ENCODE results near the gene PLD4.

PLD4 gene

DNA sequence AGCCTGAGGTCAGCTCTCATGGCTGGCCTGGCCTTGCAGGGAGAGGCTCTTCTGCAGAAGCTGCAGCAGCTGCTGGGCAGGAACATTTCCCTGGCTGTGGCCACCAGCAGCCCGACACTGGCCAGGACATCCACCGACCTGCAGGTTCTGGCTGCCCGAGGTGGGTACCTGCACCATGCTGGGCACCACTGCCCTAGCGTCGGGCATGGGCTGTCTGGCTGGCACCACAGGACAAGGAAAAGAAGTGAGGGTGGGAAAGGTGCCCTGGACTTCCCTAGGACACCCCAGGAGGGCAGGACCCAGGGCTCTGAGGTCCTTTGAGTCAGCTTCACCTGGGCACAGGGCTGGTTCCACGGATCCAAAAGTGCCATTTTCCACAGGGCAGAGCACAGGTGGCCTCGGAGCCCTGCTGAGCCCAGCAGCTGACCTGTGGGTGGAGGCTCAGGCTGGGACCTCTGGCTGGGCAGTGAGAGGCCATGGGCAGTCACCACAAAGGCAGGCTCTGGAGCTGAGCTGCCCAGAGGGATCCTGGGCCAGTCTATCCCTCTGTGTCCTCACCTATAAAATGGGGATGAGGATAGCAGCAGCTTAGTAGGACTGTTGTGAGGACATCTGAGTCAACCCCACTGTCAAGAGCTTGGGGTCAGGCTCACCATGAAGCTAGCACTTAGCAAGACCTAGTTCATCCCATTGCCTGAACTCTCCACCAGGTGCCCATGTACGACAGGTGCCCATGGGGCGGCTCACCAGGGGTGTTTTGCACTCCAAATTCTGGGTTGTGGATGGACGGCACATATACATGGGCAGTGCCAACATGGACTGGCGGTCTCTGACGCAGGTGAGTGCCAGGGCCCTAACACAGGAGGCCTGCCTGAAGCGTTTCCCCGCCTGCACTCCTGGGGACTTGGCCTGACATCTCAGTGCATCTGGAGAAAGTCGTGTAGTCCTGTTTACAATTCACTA, 4.9 kb downstream of the PLD4 start:
- DNase-seq = no peak

DNA sequence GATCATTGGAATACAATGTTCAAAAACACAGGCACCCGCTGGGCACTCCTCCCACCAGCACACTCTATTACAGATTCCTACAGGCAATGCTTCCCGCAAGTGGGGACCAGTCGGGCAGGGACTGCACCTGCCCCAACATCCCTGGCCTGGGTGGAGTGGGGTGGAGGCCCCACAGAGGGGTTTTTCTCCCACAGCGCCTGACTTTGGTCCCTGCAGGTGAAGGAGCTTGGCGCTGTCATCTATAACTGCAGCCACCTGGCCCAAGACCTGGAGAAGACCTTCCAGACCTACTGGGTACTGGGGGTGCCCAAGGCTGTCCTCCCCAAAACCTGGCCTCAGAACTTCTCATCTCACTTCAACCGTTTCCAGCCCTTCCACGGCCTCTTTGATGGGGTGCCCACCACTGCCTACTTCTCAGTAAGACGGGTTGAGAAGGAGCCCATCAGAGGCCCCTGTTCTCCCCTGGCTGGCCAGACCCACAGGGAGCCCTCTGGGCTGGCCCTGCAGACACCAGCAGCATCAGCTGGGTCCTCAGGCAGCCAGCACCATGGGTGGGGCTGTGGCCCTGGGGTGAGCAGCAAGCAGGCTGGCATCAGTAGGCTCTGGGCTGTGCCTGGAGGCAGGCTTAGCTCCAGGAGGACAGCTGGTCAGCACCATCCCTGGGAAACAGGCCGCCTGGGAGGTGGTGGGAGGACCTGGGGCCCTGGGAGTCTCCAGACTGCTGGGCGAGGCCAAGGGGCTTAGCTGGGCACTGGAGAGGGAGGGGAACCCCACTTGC, 6.0 kb downstream of the PLD4 start:
- DNase-seq = no peak

DNA sequence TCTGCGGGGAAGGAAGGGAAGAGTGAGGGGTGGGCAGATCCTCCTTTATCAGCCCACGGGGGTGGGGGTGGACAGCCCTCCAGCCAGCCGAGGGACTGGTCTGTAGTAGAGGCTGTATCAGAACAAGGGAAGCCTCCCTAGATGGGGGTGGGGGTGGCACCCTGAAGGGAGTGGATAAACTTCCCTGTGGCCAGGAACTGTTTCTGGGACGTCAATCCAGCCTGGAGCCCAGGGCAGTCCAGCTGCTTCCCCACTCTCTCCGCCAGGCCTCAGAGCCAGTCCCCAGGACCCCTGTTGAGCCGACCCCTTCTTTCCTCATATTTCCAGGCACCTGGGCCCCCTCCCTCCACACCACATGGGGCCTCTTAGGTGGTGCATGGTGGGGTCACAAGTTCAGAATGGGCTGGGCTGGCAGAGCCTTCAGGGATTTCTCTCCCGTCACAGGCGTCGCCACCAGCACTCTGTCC, 6.7 kb downstream of the PLD4 start:
- DNase-seq = no peak

DNA sequence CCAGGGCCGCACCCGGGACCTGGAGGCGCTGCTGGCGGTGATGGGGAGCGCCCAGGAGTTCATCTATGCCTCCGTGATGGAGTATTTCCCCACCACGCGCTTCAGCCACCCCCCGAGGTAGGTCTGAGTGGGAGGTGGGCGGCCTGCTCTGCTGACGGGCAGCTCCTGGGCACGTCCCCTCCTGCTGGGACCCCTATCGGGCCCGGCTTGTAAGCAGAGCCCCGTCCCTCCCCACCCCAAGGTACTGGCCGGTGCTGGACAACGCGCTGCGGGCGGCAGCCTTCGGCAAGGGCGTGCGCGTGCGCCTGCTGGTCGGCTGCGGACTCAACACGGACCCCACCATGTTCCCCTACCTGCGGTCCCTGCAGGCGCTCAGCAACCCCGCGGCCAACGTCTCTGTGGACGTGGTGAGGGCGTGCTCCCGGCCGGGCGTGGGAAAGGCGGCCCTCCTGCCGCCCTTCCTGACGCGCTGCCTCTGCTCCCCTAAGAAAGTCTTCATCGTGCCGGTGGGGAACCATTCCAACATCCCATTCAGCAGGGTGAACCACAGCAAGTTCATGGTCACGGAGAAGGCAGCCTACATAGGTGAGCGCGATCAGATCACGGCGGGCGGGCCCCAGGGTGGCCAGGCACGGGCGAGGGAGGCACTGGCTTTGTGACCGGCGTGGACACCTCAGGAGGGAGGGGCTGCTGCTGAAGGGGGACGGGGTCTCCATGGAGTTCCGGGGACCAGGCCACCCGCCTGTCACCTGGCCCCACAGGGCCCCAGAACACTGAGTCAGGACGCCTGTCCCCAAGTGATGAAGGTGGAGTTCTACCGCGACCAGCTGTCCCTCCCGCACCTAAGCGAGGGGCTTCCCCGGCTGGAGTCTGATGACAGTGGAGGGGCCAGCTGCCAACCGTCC, 7.3 kb downstream of the PLD4 start:
- no peak for DNase-seq

DNA sequence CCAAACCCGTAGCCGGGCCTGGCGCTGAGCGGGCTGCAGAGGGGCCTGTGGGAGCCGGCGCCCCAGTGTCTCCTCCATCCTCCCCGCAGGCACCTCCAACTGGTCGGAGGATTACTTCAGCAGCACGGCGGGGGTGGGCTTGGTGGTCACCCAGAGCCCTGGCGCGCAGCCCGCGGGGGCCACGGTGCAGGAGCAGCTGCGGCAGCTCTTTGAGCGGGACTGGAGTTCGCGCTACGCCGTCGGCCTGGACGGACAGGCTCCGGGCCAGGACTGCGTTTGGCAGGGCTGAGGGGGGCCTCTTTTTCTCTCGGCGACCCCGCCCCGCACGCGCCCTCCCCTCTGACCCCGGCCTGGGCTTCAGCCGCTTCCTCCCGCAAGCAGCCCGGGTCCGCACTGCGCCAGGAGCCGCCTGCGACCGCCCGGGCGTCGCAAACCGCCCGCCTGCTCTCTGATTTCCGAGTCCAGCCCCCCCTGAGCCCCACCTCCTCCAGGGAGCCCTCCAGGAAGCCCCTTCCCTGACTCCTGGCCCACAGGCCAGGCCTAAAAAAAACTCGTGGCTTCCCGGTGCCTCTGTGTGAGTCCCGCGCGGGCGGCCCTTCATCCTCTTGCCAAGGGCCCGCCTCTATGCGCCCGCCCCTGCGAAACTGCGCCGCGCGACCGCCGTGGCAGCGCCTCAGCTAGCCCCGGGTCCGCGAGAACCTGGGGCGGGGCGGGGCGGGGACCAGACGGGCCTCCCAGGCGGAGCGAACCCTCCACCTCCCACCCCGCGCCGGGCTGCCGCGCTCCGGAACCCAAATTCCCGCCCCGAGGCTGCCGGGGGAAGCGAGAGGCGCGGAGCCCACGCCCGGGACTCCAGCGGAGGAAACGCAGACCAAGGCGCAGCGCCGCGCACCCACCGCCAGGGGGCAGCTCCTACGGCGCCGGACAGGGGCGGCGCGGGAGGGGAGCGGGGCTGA, 8.3 kb downstream of the PLD4 start:
- DNase-seq = peak; percentile 88

DNA sequence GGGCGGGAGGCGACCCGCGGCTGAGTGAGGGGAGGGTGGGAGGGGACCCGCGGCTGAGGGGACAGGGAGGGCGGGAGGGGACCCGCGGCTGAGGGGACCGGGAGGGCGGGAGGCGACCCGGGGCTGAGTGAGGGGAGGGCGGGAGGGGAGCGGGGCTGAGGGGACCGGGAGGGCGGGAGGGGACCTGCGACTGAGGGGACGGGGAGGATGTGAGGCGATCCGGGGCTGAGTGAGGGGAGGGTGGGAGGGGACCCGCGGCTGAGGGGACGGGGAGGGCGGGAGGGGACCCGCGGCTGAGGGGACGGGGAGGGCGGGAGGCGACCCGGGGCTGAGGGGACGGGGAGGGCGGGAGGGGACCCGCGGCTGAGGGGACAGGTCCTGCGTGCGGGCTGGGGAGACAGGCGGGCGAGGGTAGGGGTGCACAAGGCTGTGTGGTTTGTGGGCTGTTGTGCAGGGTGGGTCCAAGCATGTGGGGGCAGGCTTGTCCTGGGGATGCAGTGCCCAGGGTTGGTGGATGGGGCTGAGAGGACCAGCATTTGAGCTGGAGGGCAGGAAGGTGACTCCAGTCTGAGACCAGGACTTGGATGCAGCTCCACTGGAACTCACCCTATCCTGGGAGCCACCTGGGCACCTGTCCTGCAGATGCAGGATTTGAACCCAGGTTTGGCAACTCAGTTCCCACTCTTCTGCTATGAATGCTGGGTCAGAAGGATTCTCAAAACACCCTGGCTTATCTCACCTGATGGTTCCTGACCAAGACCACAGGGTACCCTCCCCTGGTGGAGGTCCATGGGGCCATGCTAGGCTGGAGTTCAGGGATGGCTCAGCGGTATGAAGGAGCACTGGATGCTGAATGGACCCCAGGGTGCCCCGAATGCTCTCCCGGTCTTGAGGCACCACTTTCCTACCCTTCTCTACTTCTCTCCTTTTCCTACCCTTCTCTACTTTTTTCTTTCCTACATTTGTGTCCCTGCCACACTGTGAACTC, 9.4 kb downstream of the PLD4 start:
- DNase-seq = no peak

DNA sequence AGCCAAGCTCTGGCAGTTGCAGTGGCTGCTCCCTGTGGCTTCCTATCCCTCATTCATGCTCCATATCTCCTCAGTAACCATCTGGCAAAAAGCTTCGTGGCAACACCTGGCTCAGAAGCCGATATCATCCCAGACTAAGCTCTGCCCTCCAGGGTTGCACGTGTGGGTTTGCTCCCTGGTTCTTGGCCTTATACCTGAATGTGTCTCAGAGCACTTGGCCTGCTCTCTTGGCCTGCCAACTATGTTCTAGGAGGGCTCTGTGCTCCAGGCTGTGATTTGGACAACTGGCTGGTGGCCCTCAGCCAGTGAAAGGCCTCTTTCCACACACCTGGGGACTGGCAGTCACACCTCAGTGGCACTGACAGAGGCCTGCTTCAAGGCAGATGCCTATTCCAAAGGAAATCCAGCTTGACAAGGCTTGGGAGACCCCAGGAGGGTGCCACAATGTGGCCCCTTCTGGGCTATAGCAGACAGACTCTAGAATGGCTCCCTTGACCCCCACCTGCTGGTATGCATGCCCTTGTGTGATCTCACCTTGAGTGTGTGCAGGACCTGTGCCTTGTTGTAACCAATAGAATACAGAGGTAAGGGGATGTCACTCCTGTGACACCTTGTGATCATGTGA, 10.5 kb downstream of the PLD4 start:
- peak; percentile 34 for DNase-seq

DNA sequence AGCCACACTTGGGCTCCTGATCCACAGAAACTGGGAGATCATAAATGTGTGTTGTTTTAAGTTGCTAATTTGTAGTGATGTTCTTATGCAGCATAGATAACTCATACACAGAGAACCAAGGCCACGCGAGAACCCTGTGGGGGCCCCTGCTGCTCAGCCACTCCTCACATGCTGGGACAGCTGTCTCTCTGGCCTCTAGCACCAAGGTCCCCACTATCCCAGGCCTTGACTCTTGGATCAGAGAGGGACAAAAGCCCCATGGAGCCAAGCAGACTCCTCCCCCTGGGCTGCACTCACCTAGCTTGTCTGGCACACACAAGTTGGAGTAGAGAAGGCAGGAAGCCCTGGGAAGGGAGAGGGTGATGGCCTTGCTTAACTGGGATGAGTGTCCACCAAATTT, 11.3 kb downstream of the PLD4 start:
- no peak for DNase-seq

DNA sequence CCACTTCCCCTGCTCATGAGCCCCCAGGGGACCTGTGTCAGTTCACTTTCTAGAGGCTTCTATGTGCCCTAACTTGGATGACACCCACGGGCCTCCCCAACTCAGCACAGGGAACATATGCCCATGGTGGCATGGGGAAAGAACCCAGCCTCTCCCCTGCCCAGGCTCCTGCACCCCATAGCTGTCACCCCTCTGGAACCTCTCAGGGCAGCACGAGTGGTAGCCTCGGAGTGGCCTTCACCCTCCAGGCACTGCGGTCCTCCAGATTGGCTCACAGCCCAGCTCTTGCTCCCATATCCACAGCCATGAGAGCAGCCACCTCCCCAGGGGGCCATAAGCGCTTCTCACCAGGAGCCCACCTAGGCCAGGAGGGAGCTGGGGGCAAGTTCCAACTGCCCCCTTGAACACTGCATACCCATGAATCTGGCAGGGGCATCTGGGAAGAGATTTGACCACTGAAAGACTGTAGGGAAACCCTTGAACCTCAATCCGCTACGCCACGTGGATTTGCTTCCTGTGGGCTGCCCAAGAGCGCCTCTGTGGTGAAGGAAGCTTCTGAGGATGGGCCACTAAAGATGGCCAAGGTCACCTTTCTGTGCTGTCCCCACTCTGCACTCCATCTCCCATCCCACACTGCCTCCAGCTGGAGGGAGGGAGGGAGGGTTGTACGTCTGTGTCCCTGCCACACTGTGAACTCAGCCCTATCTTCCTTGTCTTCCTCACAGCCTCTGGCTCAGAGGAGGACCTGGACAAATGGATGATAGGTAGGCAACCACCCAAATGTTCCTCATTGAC, 11.9 kb downstream of the PLD4 start:
- DNase-seq = no peak

DNA sequence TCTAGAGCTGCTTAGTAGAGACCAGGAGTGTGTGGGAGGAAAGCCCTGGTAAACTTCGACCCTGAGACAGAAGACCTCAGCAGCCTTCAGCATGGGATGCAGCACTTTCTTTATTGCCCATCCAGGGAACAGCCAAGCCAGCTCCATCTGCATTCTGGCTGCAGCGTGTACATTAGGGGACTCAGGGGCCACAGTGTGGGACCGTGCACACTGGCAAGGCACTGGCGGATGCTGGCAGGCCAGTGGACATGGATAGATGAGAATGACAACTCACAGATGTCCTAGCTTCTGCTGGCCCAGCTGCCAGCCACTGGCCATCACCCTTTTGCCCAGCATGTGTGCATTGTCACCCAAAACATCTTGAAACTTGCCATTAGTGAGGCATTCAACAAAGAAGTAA, 12.5 kb downstream of the PLD4 start:
- no peak for DNase-seq

DNA sequence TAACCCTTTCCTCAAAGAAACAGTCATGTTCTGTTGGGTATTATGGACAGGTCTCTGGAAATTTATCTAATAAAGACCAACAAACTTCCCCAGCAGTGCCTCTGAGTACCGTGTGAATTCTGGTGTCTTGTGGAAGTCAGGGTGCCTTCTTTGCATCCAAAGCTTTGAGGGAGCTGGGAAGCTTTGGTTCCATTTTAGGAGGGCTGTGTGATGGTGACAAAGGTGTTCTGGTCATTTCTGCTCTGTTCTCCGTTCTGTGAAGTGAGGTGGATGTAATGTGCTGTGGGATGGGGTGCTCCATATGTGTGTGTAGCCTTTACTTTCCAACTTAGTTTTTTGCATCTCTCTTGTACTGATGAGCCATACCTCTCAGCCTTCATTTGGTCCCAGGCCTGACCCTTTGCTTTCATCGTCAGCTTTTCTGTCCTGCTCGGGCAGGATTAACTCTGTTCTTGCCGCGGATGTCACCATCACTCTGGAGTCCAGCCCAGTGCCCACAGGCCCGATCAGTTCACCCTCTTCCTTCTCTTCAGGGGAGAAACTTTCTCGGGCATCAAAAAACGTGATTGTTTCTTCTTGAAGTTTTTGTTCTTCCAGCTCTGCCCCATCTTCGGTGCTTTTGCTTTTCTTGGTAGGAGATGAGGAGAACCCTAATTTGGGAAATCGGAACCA, 13.2 kb downstream of the PLD4 start:
- DNase-seq = no peak

DNA sequence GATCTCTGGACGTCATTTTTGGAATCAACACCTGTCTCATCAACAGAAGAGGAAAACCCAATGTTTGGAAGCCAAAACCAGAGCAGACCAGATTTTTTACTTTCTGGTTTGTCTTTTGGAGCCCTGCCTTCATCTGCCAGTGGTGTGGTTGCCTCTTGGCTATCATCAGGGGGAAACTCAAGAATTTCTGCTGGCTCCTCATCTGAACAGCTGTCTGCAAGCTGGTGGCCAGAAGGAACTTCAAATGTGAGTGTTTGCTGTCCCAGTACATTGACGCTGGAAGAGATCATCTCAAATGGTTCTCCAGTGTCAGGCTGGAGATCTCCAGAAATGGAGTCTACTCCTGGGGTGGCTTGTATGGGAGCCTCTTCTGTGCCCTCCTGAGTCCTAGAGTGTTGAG, 13.8 kb downstream of the PLD4 start:
- DNase-seq = no peak

DNA sequence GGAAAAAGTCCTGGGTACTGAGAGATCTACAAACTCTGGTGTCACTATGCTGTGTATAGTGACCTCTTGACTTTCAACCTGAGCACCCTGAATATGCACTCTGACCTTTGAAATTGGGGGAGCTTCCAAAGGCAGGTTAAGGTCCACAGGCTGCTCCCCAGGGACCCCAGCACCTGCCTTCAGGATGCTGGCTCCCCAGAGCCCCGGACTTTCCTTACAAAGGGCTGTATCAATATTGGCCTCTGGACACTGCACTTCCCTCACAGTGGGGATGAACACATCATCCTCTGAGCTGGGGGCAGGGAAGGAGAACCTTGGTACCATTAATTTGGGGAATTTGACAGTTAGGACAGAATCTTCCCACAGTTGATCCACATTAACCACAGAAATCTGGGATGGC, 14.3 kb downstream of the PLD4 start:
- DNase-seq = no peak

DNA sequence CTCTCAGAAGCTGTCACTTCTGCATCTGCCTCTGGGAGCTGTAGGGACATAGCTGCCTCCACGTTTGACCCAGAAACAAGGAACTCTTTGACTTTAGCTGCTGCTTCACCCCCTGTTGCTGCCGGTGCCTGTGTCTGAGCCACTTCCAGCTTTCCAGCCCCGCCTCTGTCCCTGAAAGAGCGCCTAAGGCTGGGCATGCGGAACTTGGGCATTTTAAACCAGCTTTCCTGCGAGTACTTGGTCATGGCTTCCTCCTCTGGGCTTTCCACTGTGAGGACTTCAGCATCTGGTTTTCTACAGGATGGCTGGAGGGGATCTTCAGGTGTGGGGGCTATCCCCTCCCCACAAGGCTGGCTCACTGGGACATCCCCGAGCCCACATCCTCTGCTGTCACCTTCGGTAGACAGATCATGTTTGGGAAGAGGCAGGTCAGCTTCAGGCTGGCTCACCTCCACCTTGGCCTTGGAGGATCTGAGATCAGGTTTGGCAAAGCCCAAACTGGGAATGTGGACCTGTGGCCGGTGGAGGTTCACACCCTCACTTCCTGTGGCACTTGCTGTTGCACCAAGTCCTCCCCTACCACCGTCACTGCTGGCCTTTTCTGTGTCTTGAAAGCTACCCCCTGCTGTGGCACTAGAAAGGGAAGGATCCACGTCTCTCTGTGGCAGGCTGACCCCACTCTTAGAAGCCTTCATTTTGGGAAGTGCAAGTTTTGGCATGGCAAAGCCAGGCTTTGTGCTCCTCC, 15.2 kb downstream of the PLD4 start:
- no peak for DNase-seq

DNA sequence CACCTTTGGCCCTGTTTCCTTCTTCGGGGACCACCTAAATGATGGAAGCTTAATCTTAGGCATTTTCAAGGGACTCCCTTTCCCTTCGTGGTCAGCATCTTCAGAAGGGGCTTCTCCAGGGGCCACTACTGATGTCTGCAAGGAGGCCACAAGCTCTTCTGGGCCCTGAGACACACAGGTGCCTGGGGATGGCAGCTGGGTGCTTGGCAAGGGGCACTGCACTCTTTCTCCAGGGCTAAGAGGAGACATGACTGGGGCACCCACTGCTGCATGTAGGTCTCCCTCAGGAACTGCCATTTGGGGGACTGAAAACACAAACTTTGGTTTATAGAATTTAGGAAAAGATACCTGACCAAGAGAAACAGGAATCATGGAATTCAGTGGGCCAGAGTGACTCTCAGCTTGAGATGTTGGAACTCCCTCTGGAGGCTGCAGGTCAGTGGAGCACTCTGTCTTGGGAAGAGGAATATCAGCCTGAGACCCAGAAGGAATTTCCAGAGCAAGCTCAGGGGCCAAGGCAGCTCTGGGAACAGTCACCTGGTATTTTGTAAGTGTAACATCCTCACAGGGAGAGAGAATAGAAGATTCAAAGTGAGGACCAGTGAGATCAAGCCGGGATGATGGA, 16.0 kb downstream of the PLD4 start:
- no peak for DNase-seq

DNA sequence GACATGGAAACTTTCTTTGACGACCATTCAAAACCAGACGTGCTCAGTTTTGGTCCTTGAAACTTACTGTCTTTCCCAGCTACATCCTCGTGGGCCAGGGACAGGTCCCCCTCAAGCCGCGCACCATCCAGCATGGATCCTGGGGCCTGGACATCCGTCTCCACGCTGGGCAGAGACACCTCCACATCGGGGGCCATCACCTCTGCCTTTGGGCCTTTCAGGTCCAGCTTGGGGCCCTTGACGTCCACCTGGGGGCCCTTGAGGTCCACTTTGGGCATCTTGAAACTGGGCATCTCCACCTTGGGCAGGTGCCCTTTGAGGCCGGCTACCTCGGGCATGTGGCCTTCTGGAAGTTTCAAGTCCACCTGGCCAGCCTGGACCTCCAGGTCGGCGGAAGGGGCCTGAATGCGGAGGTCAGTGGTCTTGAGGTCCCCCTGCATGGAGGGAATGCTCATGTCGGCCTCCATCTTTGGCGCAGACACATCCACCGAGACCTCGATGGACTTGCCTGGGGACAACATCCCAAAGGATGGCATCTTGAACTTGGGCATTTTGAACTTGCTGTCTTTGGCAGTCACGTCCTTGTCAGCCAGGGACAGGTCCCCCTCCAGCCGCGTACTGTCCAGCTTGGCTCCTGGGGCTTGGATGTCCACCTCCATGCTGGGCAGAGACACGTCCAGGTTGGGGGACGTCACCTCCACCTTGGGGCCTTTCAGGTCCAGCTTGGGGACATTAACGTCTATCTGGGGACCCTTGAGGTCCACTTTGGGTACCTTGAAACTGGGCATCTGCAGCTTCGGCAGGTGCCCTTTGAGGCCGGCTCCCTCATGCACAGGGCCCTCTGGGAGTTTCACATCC, 17.1 kb downstream of the PLD4 start:
- no peak for DNase-seq
